ENCODE data around the gene LRTM2. TPM values are rescaled to one million over a fixed set of nuclear protein-coding genes. Genes with fewer than 3 reads are reported as not detected.

Gene LRTM2
- total RNA-seq, 1 donor from 2014 or later: not detected

DNA sequence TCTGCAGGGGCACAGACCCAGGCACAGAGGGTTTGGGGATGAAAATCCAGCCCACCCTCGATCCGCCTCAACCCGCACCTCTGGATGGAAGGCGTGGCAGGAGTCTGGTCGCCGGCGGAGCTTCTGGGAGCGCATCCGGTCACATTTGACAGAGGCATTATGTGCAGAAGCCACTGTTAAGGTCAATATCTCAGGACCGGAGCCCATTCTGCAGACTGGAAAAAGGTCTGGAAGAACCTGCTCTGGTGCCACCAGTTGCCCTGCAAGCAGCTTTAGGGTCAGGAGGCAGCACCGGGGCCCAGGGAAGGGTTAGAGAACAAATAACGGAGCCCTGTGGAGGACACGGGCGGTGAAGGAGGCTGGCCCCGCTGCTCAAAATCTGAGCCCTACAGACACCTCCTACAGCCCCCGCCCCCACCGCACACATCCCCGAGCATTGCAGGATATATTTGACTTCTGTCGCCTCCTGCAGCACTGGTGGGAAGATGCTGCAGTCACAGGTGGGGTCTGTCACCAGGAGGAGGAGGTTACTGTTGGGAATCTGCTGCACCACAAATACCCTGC is 25.1 kb upstream of the LRTM2 start:
- Mint-ChIP-seq H3K27ac (ENCODE audit: unreplicated experiment) (no peak overlapping the region), H3K27me3 (ENCODE audit: unreplicated experiment) (no peaks in the 10 kb centered on the region), H3K4me1 (ENCODE audit: unreplicated experiment) (peaks cover 7% of the 10 kb centered on the region), H3K9me3 (ENCODE audit: unreplicated experiment) (no peaks in the 10 kb centered on the region), H3K36me3 (ENCODE audit: unreplicated experiment) (no peaks in the 10 kb centered on the region), H3K4me3 (ENCODE audit: unreplicated experiment) (no peak overlapping the region)
- TF ChIP-seq, protein P1, sequence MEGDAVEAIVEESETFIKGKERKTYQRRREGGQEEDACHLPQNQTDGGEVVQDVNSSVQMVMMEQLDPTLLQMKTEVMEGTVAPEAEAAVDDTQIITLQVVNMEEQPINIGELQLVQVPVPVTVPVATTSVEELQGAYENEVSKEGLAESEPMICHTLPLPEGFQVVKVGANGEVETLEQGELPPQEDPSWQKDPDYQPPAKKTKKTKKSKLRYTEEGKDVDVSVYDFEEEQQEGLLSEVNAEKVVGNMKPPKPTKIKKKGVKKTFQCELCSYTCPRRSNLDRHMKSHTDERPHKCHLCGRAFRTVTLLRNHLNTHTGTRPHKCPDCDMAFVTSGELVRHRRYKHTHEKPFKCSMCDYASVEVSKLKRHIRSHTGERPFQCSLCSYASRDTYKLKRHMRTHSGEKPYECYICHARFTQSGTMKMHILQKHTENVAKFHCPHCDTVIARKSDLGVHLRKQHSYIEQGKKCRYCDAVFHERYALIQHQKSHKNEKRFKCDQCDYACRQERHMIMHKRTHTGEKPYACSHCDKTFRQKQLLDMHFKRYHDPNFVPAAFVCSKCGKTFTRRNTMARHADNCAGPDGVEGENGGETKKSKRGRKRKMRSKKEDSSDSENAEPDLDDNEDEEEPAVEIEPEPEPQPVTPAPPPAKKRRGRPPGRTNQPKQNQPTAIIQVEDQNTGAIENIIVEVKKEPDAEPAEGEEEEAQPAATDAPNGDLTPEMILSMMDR (IDR thresholded peaks at IDR 0.05): no peak
- DNase-seq (ENCODE audit: extremely low spot score, unreplicated experiment): peak; percentile 63

DNA sequence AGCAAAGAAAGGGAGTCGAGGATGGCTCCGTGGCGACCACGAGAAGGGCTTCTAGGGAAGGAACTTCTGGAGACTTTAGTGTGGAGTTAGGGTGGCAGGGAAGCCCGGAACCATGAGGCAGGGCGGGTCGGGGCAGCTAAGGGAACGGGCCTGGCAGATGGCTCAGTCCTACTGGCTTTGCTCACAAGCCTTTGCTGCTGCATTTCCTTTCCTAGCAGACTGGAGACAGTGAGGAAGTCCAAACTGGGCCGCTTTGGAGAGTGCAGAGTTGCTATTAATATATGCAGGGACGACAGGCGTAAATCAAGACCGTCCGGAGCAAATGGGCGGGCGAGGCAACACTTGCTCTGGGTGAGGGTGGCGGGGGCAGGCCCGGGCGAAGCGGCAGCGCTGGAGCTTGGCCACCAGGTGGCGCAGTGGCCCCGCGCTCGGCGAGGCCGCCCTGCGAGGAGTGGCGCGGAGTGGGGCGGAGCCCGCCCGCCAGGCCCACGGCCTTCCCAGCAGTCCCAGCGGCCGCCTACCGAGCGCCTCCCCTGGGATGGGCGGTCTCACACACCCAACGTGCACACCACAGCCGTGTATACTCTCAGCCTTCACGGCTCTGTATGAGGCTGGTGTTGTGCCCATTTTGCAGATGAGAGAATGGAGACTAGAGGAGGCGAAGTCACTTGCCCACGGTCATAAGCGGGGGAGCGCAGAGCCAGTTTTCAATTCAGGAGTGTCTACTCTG is 24.4 kb upstream of the LRTM2 start:
- Mint-ChIP-seq H3K4me3 (ENCODE audit: unreplicated experiment) (no peak overlapping the region), H3K27ac (ENCODE audit: unreplicated experiment) (no peak overlapping the region), H3K27me3 (ENCODE audit: unreplicated experiment) (no peaks in the 10 kb centered on the region), H3K36me3 (ENCODE audit: unreplicated experiment) (no peaks in the 10 kb centered on the region), H3K4me1 (ENCODE audit: unreplicated experiment) (peaks cover 9% of the 10 kb centered on the region), H3K9me3 (ENCODE audit: unreplicated experiment) (no peaks in the 10 kb centered on the region)
- DNase-seq (ENCODE audit: extremely low spot score, unreplicated experiment): peak; percentile 93
- TF ChIP-seq, protein P1 (IDR thresholded peaks at IDR 0.05): peak; percentile 100

DNA sequence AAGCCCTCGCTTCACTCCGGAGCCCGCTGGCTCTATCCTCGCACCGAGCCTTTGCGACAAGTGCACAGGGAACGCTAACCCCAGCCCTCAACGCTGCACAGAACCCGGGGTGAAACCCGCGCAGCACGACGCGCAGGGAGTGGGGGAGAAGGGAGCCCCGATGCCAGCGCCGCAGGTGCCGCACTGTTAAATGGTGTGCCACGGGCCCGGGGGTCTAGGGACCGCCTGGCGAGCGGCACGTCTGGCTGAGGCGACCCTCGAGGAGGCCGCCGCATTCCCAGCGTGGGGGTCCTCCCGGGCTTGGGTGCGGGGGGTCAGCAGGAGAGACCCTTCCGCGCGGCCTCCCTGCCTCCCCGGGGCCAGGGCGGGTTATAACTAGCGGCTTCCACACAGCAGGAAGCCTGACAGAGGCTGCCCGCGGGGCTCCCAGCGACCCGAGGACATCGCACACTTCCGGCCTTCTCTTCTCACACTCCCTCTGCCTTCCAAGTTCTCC is 23.8 kb upstream of the LRTM2 start:
- Mint-ChIP-seq H3K27me3 (ENCODE audit: unreplicated experiment) (no peaks in the 10 kb centered on the region), H3K36me3 (ENCODE audit: unreplicated experiment) (no peaks in the 10 kb centered on the region), H3K9me3 (ENCODE audit: unreplicated experiment) (no peaks in the 10 kb centered on the region), H3K4me3 (ENCODE audit: unreplicated experiment) (no peak overlapping the region), H3K27ac (ENCODE audit: unreplicated experiment) (no peak overlapping the region), H3K4me1 (ENCODE audit: unreplicated experiment) (peaks cover 12% of the 10 kb centered on the region)
- no peak for DNase-seq (ENCODE audit: extremely low spot score, unreplicated experiment)
- TF ChIP-seq, protein P1 (IDR thresholded peaks at IDR 0.05): no peak

DNA sequence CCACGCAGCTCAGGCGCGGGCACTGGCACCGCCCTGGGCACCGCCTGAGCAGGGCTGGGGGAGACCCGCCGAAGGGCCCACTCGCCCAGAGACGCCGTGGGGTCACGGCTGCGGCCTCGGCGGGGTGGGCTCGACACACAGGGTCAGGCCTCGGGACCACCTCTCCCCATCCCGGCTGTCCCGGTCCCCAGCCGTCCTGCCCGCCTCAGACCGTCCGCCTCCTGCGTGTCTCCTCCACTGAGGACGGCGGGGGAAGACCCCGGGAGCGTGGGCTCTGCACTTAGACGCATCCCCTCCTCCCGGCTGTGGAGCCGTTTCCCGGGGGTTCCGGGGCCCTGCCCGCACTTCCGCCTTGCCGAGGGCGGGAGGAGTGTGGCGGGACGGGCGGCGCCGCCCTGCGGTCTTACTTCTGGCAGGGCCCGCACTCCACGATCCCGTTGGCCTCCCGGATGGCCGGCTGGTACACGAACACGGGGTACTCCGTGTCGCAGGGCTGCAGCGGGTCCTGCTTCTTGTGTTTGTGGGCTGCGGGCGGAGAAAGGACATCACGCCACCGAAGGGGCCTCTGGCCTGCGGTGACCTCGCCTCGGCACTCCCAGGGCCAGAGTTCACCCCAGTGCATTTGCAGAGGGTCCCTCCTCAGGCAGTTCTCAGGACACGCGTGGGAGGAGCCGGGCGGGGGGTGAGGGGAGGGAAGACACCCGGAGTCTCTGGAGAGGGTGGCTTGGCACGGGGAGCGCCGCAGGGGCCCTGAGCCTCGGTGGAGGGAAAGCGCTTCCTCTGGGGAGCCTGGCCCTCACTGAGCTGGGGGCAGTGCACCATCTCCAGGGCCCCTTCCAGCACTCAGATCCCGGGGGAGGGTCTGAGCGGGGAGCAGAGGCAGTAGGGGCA is 23.1 kb upstream of the LRTM2 start:
- DNase-seq (ENCODE audit: extremely low spot score, unreplicated experiment): peak; percentile 82
- TF ChIP-seq, protein P1 (IDR thresholded peaks at IDR 0.05): no peak
- Mint-ChIP-seq H3K27me3 (ENCODE audit: unreplicated experiment) (no peaks in the 10 kb centered on the region), H3K36me3 (ENCODE audit: unreplicated experiment) (no peaks in the 10 kb centered on the region), H3K4me1 (ENCODE audit: unreplicated experiment) (peaks cover 12% of the 10 kb centered on the region), H3K9me3 (ENCODE audit: unreplicated experiment) (no peaks in the 10 kb centered on the region), H3K4me3 (ENCODE audit: unreplicated experiment) (no peak overlapping the region), H3K27ac (ENCODE audit: unreplicated experiment) (no peak overlapping the region)
